ENCODE data around the gene DMAC1.

DMAC1 gene

GRCh38 chr9:7811677-7812076 is 12.1 kb upstream of the DMAC1 start:
- no peak for TF ChIP-seq CTCF (IDR thresholded peaks at IDR 0.05; ENCODE audit: extremely low read depth, insufficient read depth, missing control alignments)

GRCh38 chr9:7802666-7803065 is 3.1 kb upstream of the DMAC1 start:
- no peak for TF ChIP-seq CTCF (IDR thresholded peaks at IDR 0.05; ENCODE audit: extremely low read depth, insufficient read depth, missing control alignments)
- in situ Hi-C loops (cut with MboI; ENCODE audit: low pct_unique_long_range_greater_than_20kb, low sequenced_read_pairs, unreplicated experiment), result no loop called here
- DNase-seq (ENCODE audit: low spot score), result no peak

More at GRCh38 chr9:7811677-7812076, 12.1 kb upstream of the DMAC1 start:
- DNase-seq (ENCODE audit: low spot score), result no peak
- in situ Hi-C loops (cut with MboI; ENCODE audit: low pct_unique_long_range_greater_than_20kb, low sequenced_read_pairs, unreplicated experiment), result no loop called here

GRCh38 chr9:7799944-7800285 is 337 bp upstream of the DMAC1 start:
- in situ Hi-C loops (cut with MboI; ENCODE audit: low pct_unique_long_range_greater_than_20kb, low sequenced_read_pairs, unreplicated experiment), result no loop called here
- DNase-seq (ENCODE audit: low spot score), result no peak
- no peak for TF ChIP-seq CTCF (IDR thresholded peaks at IDR 0.05; ENCODE audit: extremely low read depth, insufficient read depth, missing control alignments)

GRCh38 chr9:7794196-7794595 is 5.4 kb downstream of the DMAC1 start:
- in situ Hi-C loops (cut with MboI; ENCODE audit: low pct_unique_long_range_greater_than_20kb, low sequenced_read_pairs, unreplicated experiment), result no loop called here

GRCh38 chr9:7791394-7791793 is 8.2 kb downstream of the DMAC1 start:
- in situ Hi-C loops (cut with MboI; ENCODE audit: low pct_unique_long_range_greater_than_20kb, low sequenced_read_pairs, unreplicated experiment), result no loop called here

More at GRCh38 chr9:7794196-7794595, 5.4 kb downstream of the DMAC1 start:
- TF ChIP-seq CTCF (IDR thresholded peaks at IDR 0.05; ENCODE audit: extremely low read depth, insufficient read depth, missing control alignments), result no peak
- no peak for DNase-seq (ENCODE audit: low spot score)

GRCh38 chr9:7790819-7791182 is 8.8 kb downstream of the DMAC1 start:
- in situ Hi-C loops (cut with MboI; ENCODE audit: low pct_unique_long_range_greater_than_20kb, low sequenced_read_pairs, unreplicated experiment), result no loop called here
- no peak for TF ChIP-seq CTCF (IDR thresholded peaks at IDR 0.05; ENCODE audit: extremely low read depth, insufficient read depth, missing control alignments)
- no peak for DNase-seq (ENCODE audit: low spot score)

More at GRCh38 chr9:7791394-7791793, 8.2 kb downstream of the DMAC1 start:
- TF ChIP-seq CTCF (IDR thresholded peaks at IDR 0.05; ENCODE audit: extremely low read depth, insufficient read depth, missing control alignments), result no peak
- DNase-seq (ENCODE audit: low spot score), result no peak

All from GM13977 (cell line).